MG63 (cell line): Measurements from ENCODE around the gene MT3. TPM values are rescaled to one million over a fixed set of nuclear protein-coding genes. Genes with fewer than 3 reads are reported as not detected.

Experiments
- DNase-seq: peaks from one replicate; pipeline ENCODE4 v3.0.0-alpha.2; 2020
- H3K27me3 ChIP-seq: fragments of 250-450 bp; sonication (Bioruptor Pico); 2 replicates; pipeline ENCODE4 v1.5.1; 2020; ENCODE audit warnings: mild to moderate bottlenecking, moderate library complexity
- H3K36me3 ChIP-seq: fragments of 250-450 bp; sonication (Bioruptor Pico); 2 replicates; pipeline ENCODE4 v1.5.1; 2020; ENCODE audit warnings: mild to moderate bottlenecking, moderate library complexity
- H3K4me3 ChIP-seq: fragments of 250-450 bp; sonication (Bioruptor Pico); 2 replicates; pipeline ENCODE4 v1.5.1; 2020; ENCODE audit warnings: mild to moderate bottlenecking, moderate library complexity
- H3K9me3 ChIP-seq: fragments of 250-450 bp; sonication (Bioruptor Pico); 2 replicates; pipeline ENCODE4 v1.5.1; 2020; ENCODE audit warnings: mild to moderate bottlenecking, moderate library complexity
- total RNA-seq: library from RNA; depleted of rRNA; stranded (reverse); fragments of >200 nt; shearing (Covaris generic); gene quantifications from 2 replicates; pipeline ENCODE4 v1.2.3, GENCODE V29; 2014; ENCODE audit warnings: low replicate concordance; rRNA removed

MT3 gene
- total RNA-seq, 1 experiment from 2014 or later: not detected

GRCh38 chr16:56632156-56632847, 43.0 kb downstream of the MT3 start, which contains the start of gene MT1M:
TSS of gene MT1M (plus strand) at chr16:56632659. CDS start at chr16:56632732, 73 bp downstream.
- peak; percentile 81 for DNase-seq
- Histone ChIP-seq H3K4me3 (peak within 1 kb of the TSS; percentile 50), H3K27me3 (no peaks in the 10 kb centered on the region; the same call in 1 of the 2 replicates), H3K36me3 (no peaks in the 10 kb centered on the region), H3K9me3 (no peaks in the 10 kb centered on the region)

GRCh38 chr16:56632848-56633365, 43.6 kb downstream of the MT3 start:
- Histone ChIP-seq H3K4me3 (peak overlapping the region; percentile 50), H3K36me3 (no peaks in the 10 kb centered on the region), H3K27me3 (no peaks in the 10 kb centered on the region; the same call in 1 of the 2 replicates), H3K9me3 (no peaks in the 10 kb centered on the region)
- no peak for DNase-seq

DNA sequence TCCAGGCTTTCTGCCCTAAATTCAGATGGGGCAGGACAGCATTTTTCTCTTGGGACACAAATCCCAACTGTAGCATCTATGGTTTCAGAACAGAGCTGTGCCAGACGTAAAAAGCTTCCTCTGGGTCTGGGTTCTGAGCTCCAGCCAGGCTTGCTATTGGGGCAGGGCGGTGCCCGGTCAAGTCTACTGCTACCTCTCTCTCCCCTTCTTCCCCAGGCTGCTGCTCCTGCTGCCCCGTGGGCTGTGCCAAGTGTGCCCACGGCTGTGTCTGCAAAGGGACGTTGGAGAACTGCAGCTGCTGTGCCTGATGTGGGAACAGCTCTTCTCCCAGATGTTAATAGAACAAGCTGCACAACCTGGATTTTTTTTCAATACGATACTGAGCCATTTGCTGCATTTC, 44.2 kb downstream of the MT3 start:
- DNase-seq: no peak
- Histone ChIP-seq H3K27me3 (no peaks in the 10 kb centered on the region; the same call in 1 of the 2 replicates), H3K9me3 (no peaks in the 10 kb centered on the region), H3K36me3 (no peaks in the 10 kb centered on the region), H3K4me3 (peak overlapping the region; percentile 50)

DNA sequence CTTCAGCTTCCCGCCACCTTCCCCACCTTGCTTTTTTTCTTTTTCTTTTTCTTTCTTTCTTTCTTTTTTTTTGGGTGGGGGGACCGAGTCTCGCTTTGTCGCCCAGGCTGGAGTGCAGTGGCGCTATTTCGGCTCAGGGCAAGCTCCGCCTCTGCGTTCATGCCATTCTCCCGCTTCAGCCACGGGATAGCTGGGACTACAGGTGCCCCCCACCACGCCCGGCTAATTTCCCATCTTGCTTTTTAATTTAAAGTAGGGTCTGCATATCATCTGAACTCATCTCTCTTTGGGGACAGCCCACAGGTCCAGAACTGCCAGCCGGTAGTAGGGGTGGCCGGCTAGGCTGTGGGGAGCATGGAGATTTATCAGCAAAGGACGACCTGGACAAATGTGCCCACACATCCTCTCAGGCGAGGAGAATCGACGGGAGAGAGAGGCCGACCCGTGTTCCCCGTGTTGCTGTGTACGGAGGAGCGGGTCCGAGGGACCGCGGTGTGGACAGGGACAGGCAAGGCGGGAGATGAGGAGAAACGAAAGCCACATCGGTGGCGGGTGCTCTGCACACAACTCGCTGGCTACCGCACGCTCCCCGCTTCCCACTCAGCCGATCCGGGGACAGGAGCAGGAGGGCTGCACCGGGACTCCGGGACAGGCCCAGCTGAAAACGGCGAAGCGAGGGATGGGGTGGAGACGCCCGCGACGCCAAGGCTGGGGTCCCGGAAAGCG, 45.5 kb downstream of the MT3 start:
- Histone ChIP-seq H3K9me3 (no peaks in the 10 kb centered on the region), H3K27me3 (no peaks in the 10 kb centered on the region; the same call in 1 of the 2 replicates), H3K4me3 (no peak overlapping the region), H3K36me3 (no peaks in the 10 kb centered on the region)
- DNase-seq: no peak

DNA sequence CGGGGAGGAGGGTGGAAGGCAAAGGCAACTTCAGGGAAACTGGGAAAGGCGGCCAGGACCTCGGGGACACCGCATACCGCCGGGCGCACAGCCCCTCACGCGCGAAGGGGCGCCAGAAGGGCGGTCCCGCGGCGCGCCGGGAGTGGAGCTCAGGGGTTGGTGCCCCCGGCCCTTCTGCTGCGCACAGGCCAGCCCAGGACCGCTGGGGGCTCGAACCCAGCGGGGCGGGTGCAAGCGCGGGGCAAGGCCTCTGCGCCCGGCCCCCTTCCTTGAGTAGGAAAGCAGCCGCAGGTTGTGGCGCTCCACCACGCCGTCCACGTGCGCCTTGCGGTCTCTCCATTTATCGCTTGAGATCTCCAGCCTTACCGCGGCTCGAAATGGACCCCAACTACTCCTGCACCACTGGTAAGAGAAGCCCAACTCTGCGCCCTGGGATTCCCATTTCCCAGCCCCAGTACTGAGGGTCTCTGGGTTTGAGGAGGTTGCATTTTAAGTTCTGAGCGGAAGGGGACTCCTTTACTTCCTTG, 46.2 kb downstream of the MT3 start:
- Histone ChIP-seq H3K27me3 (peaks cover 2% of the 10 kb centered on the region; the same call in 1 of the 2 replicates), H3K36me3 (no peaks in the 10 kb centered on the region), H3K9me3 (no peaks in the 10 kb centered on the region), H3K4me3 (no peak overlapping the region)
- no peak for DNase-seq

DNA sequence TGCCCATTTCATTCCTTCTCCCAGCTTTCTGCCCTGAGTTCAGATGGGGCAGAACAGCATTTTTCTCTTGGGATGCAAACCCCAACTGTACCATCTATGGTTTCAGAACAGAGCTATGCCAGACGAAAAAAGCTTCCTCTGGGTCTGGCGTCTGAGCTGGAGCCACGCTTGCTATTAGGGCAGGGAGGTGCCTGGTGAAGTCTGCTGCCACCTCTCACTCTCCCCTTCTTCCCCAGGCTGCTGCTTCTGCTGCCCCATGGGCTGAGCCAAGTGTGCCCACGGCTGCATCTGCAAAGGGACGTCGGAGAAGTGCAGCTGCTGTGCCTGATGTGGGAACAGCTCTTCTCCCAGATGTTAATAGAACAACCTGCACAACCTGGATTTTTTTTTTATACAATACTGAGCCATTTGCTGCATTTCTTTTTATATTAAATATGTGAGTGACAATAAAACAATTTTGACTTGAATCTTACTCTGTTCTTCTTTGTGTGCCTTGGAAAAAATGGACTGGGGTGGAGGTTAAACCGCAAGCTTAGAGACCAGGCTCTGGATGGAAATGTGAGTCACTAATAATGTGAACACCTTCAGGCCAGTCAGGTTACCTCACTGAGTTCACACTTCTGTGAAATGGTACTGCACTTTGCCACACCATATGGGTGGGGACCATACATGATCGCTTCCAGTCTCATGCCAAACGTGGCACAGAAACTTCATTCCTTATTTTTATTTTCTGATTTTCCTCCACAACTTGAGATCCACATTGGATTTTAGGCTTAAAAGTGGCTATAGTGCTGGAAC, 47.5 kb downstream of the MT3 start:
- H3K27me3 ChIP-seq: peaks cover 3% of the 10 kb centered on the region; the same call in 1 of the 2 replicates
- no peaks in the 10 kb centered on the region for H3K9me3 ChIP-seq
- no peak for DNase-seq
- H3K4me3 ChIP-seq: no peak overlapping the region
- H3K36me3 ChIP-seq: no peaks in the 10 kb centered on the region; the same call in 1 of the 2 replicates

DNA sequence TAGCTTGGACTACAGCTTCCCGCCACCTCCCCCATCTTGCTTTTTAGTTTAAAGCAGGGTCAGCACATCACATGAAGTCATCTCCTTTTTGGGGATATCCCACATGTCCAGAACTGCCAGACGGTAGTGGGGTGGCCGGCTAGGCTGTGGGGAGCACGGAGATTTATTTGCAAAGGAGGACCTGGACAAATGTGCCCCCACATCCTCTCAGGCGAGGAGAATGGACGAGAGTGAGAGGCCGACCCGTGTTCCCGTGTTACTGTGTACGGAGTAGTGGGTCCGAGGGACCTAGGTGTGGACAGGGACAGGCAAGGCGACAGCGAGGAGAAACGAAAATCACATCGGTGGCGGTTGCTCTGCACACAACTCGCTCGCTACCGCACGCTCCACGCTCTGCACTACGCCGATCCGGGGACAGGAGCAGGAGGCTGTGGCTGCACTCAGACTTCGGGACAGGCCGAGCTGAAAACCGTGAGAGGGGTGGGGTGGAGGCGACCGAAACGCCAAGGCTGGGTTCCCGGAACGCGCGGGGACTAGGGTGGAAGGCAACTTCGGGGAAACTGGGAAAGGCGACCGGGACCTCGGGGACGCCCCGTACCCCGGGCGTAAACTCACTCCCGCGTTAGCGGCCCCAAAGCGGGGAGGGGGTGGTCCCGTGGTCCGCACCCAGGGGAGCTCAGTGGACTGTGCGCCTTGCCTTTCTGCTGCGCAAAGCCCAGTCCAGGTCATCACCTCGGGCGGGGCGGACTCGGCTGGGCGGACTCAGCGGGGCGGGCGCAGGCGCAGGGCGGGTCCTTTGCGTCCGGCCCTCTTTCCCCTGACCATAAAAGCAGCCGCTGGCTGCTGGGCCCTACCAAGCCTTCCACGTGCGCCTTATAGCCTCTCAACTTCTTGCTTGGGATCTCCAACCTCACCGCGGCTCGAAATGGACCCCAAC, 48.8 kb downstream of the MT3 start, which contains the start of gene MT1A:
MT1A (plus strand) TSS at position 853 of the 937 bp plus-strand sequence; CDS start at position 926, 73 bp downstream.
- Histone ChIP-seq H3K27me3 (peaks cover 3% of the 10 kb centered on the region; the same call in 1 of the 2 replicates), H3K36me3 (no peaks in the 10 kb centered on the region; the same call in 1 of the 2 replicates), H3K4me3 (no peak within 1 kb of the TSS), H3K9me3 (no peaks in the 10 kb centered on the region)
- no peak for DNase-seq

- no peak for DNase-seq
- no peaks in the 10 kb centered on the region; the same call in 1 of the 2 replicates for H3K36me3 ChIP-seq
- no peak overlapping the region for H3K4me3 ChIP-seq
- no peaks in the 10 kb centered on the region for H3K9me3 ChIP-seq
- H3K27me3 ChIP-seq: peaks cover 3% of the 10 kb centered on the region; the same call in 1 of the 2 replicates
Observed at GRCh38 chr16:56639045-56639444, 49.7 kb downstream of the MT3 start.

DNA sequence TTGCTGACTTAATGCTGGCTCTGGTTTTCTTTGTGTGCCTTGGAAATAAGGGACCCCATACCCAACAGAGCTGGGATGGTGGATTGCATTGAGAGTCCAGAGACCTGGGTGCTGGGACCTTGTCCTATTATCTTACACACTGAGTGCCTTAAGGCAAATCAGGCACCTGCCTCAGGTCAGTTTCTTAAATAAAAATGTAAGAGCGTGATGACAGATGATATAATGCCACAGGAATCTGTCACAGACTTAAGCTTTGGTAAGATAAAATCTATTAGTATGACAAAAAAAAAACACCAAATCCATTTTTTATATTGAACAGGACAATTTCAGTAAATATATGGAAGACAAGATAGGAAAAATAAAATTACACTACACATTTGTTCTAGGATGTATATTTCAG, 50.7 kb downstream of the MT3 start:
- no peak for DNase-seq
- Histone ChIP-seq H3K27me3 (peaks cover 3% of the 10 kb centered on the region; the same call in 1 of the 2 replicates), H3K4me3 (no peak overlapping the region), H3K9me3 (no peaks in the 10 kb centered on the region), H3K36me3 (no peaks in the 10 kb centered on the region; the same call in 1 of the 2 replicates)

Other genes with a start within 250 kb of the MT3 start
- 296 and 395 TPM in 2 replicates for gene AMFR, start 164.0 kb upstream of the MT3 start, total RNA-seq
- gene NUDT21, start 138.2 kb upstream of the MT3 start, total RNA-seq: 191 and 387 TPM in 2 replicates
- gene OGFOD1, start 138.0 kb upstream of the MT3 start, total RNA-seq: 217 and 688 TPM in 2 replicates
- gene BBS2, start 69.5 kb upstream of the MT3 start, total RNA-seq: 99.1 and 141 TPM in 2 replicates
- not detected in 2 replicates for gene MT4, start 24.5 kb upstream of the MT3 start, total RNA-seq
- gene MT2A, start 19.1 kb downstream of the MT3 start, total RNA-seq: 115 and 538 TPM in 2 replicates
- gene MT1E, start 36.3 kb downstream of the MT3 start, total RNA-seq: 49.5 and 203 TPM in 2 replicates
- 5.2 and 26.7 TPM in 2 replicates for gene MT1M, start 43.1 kb downstream of the MT3 start, total RNA-seq
- not detected in 2 replicates for gene MT1A, start 49.1 kb downstream of the MT3 start, total RNA-seq
- gene MT1B, start 62.4 kb downstream of the MT3 start, total RNA-seq: not detected in 2 replicates
- not detected in 2 replicates for gene MT1F, start 68.4 kb downstream of the MT3 start, total RNA-seq
- gene MT1G, start 78.5 kb downstream of the MT3 start, total RNA-seq: not detected in 2 replicates
- gene MT1H, start 80.3 kb downstream of the MT3 start, total RNA-seq: not detected in 2 replicates
- 36.3 and 166 TPM in 2 replicates for gene MT1X, start 92.9 kb downstream of the MT3 start, total RNA-seq
- 125 and 160 TPM in 2 replicates for gene NUP93, start 140.6 kb downstream of the MT3 start, total RNA-seq